ENCODE data around the gene SKAP2. TPM values are rescaled to one million over a fixed set of nuclear protein-coding genes. Genes with fewer than 3 reads are reported as not detected.

Gene SKAP2
- polyA plus RNA-seq, 3 donors: 25.0 to 27.4 (median 26.4) TPM

GRCh38 chr7:26709210-26709990, 155.0 kb downstream of the SKAP2 start:
- no peak for DNase-seq (ENCODE audit: extremely low read depth in 1 of 11, low read depth in 9 of 11, low spot score in 4 of 11)

GRCh38 chr7:26705567-26705966, 158.8 kb downstream of the SKAP2 start:
- no peak for DNase-seq (ENCODE audit: extremely low read depth in 1 of 11, low read depth in 9 of 11, low spot score in 4 of 11)

- no peak for DNase-seq (ENCODE audit: extremely low read depth in 1 of 11, low read depth in 9 of 11, low spot score in 4 of 11)
These were observed 159.6 kb downstream of the SKAP2 start for GRCh38 chr7:26704786-26705185.

GRCh38 chr7:26704036-26704435, 160.4 kb downstream of the SKAP2 start:
- no peak for DNase-seq (ENCODE audit: extremely low read depth in 1 of 11, low read depth in 9 of 11, low spot score in 4 of 11)

- DNase-seq (ENCODE audit: extremely low read depth in 1 of 11, low read depth in 9 of 11, low spot score in 4 of 11): no peak
These were observed 163.5 kb downstream of the SKAP2 start for GRCh38 chr7:26700893-26701292.

GRCh38 chr7:26700386-26700785, 164.0 kb downstream of the SKAP2 start:
- DNase-seq (ENCODE audit: extremely low read depth in 1 of 11, low read depth in 9 of 11, low spot score in 4 of 11): no peak

GRCh38 chr7:26699766-26700165, 164.6 kb downstream of the SKAP2 start:
- DNase-seq (ENCODE audit: extremely low read depth in 1 of 11, low read depth in 9 of 11, low spot score in 4 of 11): no peak

- no peak for DNase-seq (ENCODE audit: extremely low read depth in 1 of 11, low read depth in 9 of 11, low spot score in 4 of 11)
These were observed 165.6 kb downstream of the SKAP2 start for GRCh38 chr7:26698806-26699205.

- DNase-seq (ENCODE audit: extremely low read depth in 1 of 11, low read depth in 9 of 11, low spot score in 4 of 11): no peak
These were observed 166.2 kb downstream of the SKAP2 start for GRCh38 chr7:26698194-26698593.

GRCh38 chr7:26696978-26697377, 167.4 kb downstream of the SKAP2 start:
- no peak for DNase-seq (ENCODE audit: extremely low read depth in 1 of 11, low read depth in 9 of 11, low spot score in 4 of 11)

GRCh38 chr7:26696161-26696560, 168.2 kb downstream of the SKAP2 start:
- no peak for DNase-seq (ENCODE audit: extremely low read depth in 1 of 11, low read depth in 9 of 11, low spot score in 4 of 11)

GRCh38 chr7:26694713-26695112, 169.7 kb downstream of the SKAP2 start:
- no peak for DNase-seq (ENCODE audit: extremely low read depth in 1 of 11, low read depth in 9 of 11, low spot score in 4 of 11)

- DNase-seq (ENCODE audit: extremely low read depth in 1 of 11, low read depth in 9 of 11, low spot score in 4 of 11): no peak
These were observed 170.2 kb downstream of the SKAP2 start for GRCh38 chr7:26694141-26694540.

GRCh38 chr7:26691886-26692285, 172.5 kb downstream of the SKAP2 start:
- DNase-seq (ENCODE audit: extremely low read depth in 1 of 11, low read depth in 9 of 11, low spot score in 4 of 11): no peak

- no peak for DNase-seq (ENCODE audit: extremely low read depth in 1 of 11, low read depth in 9 of 11, low spot score in 4 of 11)
These were observed 173.0 kb downstream of the SKAP2 start for GRCh38 chr7:26691406-26691805.

- no peak for DNase-seq (ENCODE audit: extremely low read depth in 1 of 11, low read depth in 9 of 11, low spot score in 4 of 11)
These were observed 174.1 kb downstream of the SKAP2 start for GRCh38 chr7:26690135-26690805.

GRCh38 chr7:26688936-26689506, 175.4 kb downstream of the SKAP2 start:
- DNase-seq (ENCODE audit: extremely low read depth in 1 of 11, low read depth in 9 of 11, low spot score in 4 of 11): peak in 1 of 11 donors; percentile 29

GRCh38 chr7:26688388-26688787, 176.0 kb downstream of the SKAP2 start:
- DNase-seq (ENCODE audit: extremely low read depth in 1 of 11, low read depth in 9 of 11, low spot score in 4 of 11): peak in 1 of 11 donors; percentile 24

GRCh38 chr7:26687032-26687431, 177.4 kb downstream of the SKAP2 start:
- DNase-seq (ENCODE audit: extremely low read depth in 1 of 11, low read depth in 9 of 11, low spot score in 4 of 11): no peak

GRCh38 chr7:26686448-26686981, 177.9 kb downstream of the SKAP2 start:
- peak in 8 of 11 donors; percentile 51 to 75 (median 64) for DNase-seq (ENCODE audit: extremely low read depth in 1 of 11, low read depth in 9 of 11, low spot score in 4 of 11)
